Measurements from ENCODE around the gene TBPL1. TPM values are rescaled to one million over a fixed set of nuclear protein-coding genes. Genes with fewer than 3 reads are reported as not detected.

The TBPL1 gene
- total RNA-seq, 2 donors from 2014 or later: 40.4 to 45.4 TPM

GRCh38 chr6:133980168-133980567 is 27.1 kb downstream of the TBPL1 start:
- no peaks in the 10 kb centered on the region for H3K27me3 ChIP-seq (ENCODE audit: control insufficient read depth, insufficient read depth, low read length, poor library complexity, severe bottlenecking)
- peaks cover 17% of the 10 kb centered on the region for H3K36me3 Mint-ChIP-seq (ENCODE audit: low read depth)
- no peak overlapping the region for H3K9ac ChIP-seq (ENCODE audit: extremely low read depth, low read length, poor library complexity, severe bottlenecking)
- 80% methylated on average over 1 of the region's 3 CpGs; no CpG with 5 or more reads in 1 of the 2 experiments for whole genome bisulfite sequencing, 2 experiments (ENCODE audit: insufficient coverage in 1 of 2, insufficient read length in 1 of 2)
- no peaks in the 10 kb centered on the region for H3K27me3 Mint-ChIP-seq (ENCODE audit: insufficient read depth)
- H3K9me3 Mint-ChIP-seq: no peaks in the 10 kb centered on the region
- H3K36me3 ChIP-seq (ENCODE audit: control insufficient read depth, insufficient read depth, low read length): peaks cover 37% of the 10 kb centered on the region
- no peaks in the 10 kb centered on the region for H3K9me3 ChIP-seq (ENCODE audit: control insufficient read depth, low read length)
- no peaks in the 10 kb centered on the region for H3K4me1 ChIP-seq (ENCODE audit: control insufficient read depth, insufficient read depth, low read length)
- H3K4me3 ChIP-seq (ENCODE audit: low read length): no peak overlapping the region
- H3K27ac Mint-ChIP-seq: no peak overlapping the region
- no peak overlapping the region for H3K27ac ChIP-seq (ENCODE audit: low read depth, low read length)
- peaks cover 13% of the 10 kb centered on the region for H3K4me1 Mint-ChIP-seq
- no peak for TF ChIP-seq CTCF (conservative IDR thresholded peaks at IDR 0.05)
- DNase-seq: no peak
- H3K4me3 Mint-ChIP-seq: no peak overlapping the region

DNA sequence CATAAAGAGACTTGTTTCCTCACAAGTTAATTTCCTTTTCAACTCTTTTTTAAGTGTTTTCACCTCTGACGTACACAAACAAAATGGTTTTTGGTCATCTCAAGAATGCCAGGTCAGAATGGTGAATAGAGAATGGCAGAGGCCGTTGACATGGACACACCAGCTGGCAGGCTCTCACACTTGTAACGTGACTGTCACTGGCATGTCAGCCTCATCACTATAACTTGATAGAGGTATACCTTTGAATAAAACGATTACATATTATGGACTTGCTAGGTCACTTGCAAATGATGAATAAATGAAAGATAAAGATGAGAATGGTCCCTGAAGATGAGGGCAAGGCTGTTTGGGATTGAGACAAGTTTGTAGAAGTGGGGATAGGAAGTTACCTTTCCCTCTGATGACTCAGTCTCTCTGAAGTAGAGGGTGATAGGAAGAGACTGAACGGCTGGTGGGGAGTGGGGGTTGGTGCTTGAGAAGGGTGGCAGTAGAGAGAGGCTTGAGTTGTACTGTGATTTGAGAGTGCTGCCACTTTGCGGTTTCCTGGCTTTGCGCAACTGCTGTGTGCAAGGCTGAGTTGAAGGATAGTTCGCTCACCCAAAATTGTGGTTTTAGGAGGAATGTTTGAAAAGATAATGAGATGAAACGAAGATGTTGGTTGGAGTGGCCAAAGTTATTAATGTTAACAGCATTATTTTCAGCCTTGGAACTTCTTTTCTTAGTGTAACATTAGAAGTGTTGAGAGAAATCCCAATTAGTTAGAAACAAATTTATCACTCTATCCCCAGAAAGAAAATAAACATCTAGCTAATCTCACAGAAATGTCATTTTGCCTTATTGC is 30.3 kb downstream of the TBPL1 start:
- no peak overlapping the region for H3K4me3 ChIP-seq (ENCODE audit: low read length)
- H3K4me1 Mint-ChIP-seq: peaks cover 13% of the 10 kb centered on the region
- TF ChIP-seq CTCF (conservative IDR thresholded peaks at IDR 0.05): peak; percentile 21
- WGBS, 2 experiments (ENCODE audit: insufficient coverage in 1 of 2, insufficient read length in 1 of 2): 79 to 88% methylated on average over 2 to 9 of the region's 9 CpGs
- H3K36me3 ChIP-seq (ENCODE audit: control insufficient read depth, insufficient read depth, low read length): peaks cover 51% of the 10 kb centered on the region
- H3K9ac ChIP-seq (ENCODE audit: extremely low read depth, low read length, poor library complexity, severe bottlenecking): no peak overlapping the region
- H3K4me1 ChIP-seq (ENCODE audit: control insufficient read depth, insufficient read depth, low read length): no peaks in the 10 kb centered on the region
- H3K36me3 Mint-ChIP-seq (ENCODE audit: low read depth): peaks cover 21% of the 10 kb centered on the region
- DNase-seq: peak; percentile 57
- H3K4me3 Mint-ChIP-seq: no peak overlapping the region
- no peaks in the 10 kb centered on the region for H3K9me3 Mint-ChIP-seq
- H3K27ac Mint-ChIP-seq: no peak overlapping the region
- no peaks in the 10 kb centered on the region for H3K9me3 ChIP-seq (ENCODE audit: control insufficient read depth, low read length)
- H3K27ac ChIP-seq (ENCODE audit: low read depth, low read length): no peak overlapping the region
- H3K27me3 ChIP-seq (ENCODE audit: control insufficient read depth, insufficient read depth, low read length, poor library complexity, severe bottlenecking): no peaks in the 10 kb centered on the region
- H3K27me3 Mint-ChIP-seq (ENCODE audit: insufficient read depth): no peaks in the 10 kb centered on the region

GRCh38 chr6:133985970-133986369 is 32.9 kb downstream of the TBPL1 start:
- H3K4me3 Mint-ChIP-seq: no peak overlapping the region
- no peaks in the 10 kb centered on the region for H3K9me3 ChIP-seq (ENCODE audit: control insufficient read depth, low read length)
- H3K4me1 ChIP-seq (ENCODE audit: control insufficient read depth, insufficient read depth, low read length): no peaks in the 10 kb centered on the region
- H3K27me3 Mint-ChIP-seq (ENCODE audit: insufficient read depth): no peaks in the 10 kb centered on the region
- H3K27me3 ChIP-seq (ENCODE audit: control insufficient read depth, insufficient read depth, low read length, poor library complexity, severe bottlenecking): no peaks in the 10 kb centered on the region
- TF ChIP-seq CTCF (conservative IDR thresholded peaks at IDR 0.05): no peak
- peaks cover 8% of the 10 kb centered on the region for H3K4me1 Mint-ChIP-seq
- no peaks in the 10 kb centered on the region for H3K9me3 Mint-ChIP-seq
- H3K4me3 ChIP-seq (ENCODE audit: low read length): no peak overlapping the region
- DNase-seq: no peak
- H3K27ac ChIP-seq (ENCODE audit: low read depth, low read length): no peak overlapping the region
- H3K27ac Mint-ChIP-seq: peak overlapping the region; percentile 56
- no peak overlapping the region for H3K9ac ChIP-seq (ENCODE audit: extremely low read depth, low read length, poor library complexity, severe bottlenecking)
- WGBS, 2 experiments (ENCODE audit: insufficient coverage in 1 of 2, insufficient read length in 1 of 2): 96% methylated on average over 1 of the region's 1 CpG; no CpG with 5 or more reads in 1 of the 2 experiments
- H3K36me3 ChIP-seq (ENCODE audit: control insufficient read depth, insufficient read depth, low read length): peaks cover 51% of the 10 kb centered on the region
- peaks cover 24% of the 10 kb centered on the region for H3K36me3 Mint-ChIP-seq (ENCODE audit: low read depth)

Measured in endodermal cell (in vitro differentiated cells).